H1 (cell line): ENCODE results near the gene MEIOB. TPM values are rescaled to one million over a fixed set of nuclear protein-coding genes. Genes with fewer than 3 reads are reported as not detected.

Experiments
- BCL11A ChIP-seq, 2 experiments: IDR thresholded peaks; one replicate each; pipeline ENCODE4 v1.6.1; 2011; ENCODE audit warnings: low read depth in 2 of 2, low read length in 2 of 2, mild to moderate bottlenecking in 2 of 2
- CEBPB ChIP-seq: IDR thresholded peaks from 2 replicates; pipeline ENCODE4 v1.6.1; 2012; ENCODE audit warnings: low read depth, low read length
- CHD2 ChIP-seq: IDR thresholded peaks from 2 replicates; pipeline ENCODE4 v1.6.1; 2012; ENCODE audit warnings: low read length, improper control_type of control experiment
- polyA plus RNA-seq, 7 experiments: library from polyadenylated mRNA; depleted of rRNA in 3 of 7; stranded (reverse) in 5 of 7; unstranded in 2 of 7; fragments of >200 nt in 5 of 7; fragments of 200-250 nt in 2 of 7; gene quantifications; 1 replicate in 5 of 7; 2 replicates in 1 of 7; 4 replicates in 1 of 7; pipeline versions ENCODE4 v1.2.1 to v1.2.3, GENCODE V29; 2011 to 2013; ENCODE audit warnings: missing spikeins in 2 of 7, mixed read lengths in 2 of 7
- total RNA-seq: library from RNA; stranded (reverse); fragmentation: NEBNext Ultra II Directional; extraction: Animal tissue kit (Norgen Biotek cat#: 25700); gene quantifications from 2 replicates; pipeline ENCODE4 v1.2.1, GENCODE V29; 2021

MEIOB gene
- total and polyA plus RNA-seq, 2 of the 8 experiments (the other 6 are each of a cell fraction or from before 2014, with no cell fraction given) = 0.63 to 1.1 TPM

DNA sequence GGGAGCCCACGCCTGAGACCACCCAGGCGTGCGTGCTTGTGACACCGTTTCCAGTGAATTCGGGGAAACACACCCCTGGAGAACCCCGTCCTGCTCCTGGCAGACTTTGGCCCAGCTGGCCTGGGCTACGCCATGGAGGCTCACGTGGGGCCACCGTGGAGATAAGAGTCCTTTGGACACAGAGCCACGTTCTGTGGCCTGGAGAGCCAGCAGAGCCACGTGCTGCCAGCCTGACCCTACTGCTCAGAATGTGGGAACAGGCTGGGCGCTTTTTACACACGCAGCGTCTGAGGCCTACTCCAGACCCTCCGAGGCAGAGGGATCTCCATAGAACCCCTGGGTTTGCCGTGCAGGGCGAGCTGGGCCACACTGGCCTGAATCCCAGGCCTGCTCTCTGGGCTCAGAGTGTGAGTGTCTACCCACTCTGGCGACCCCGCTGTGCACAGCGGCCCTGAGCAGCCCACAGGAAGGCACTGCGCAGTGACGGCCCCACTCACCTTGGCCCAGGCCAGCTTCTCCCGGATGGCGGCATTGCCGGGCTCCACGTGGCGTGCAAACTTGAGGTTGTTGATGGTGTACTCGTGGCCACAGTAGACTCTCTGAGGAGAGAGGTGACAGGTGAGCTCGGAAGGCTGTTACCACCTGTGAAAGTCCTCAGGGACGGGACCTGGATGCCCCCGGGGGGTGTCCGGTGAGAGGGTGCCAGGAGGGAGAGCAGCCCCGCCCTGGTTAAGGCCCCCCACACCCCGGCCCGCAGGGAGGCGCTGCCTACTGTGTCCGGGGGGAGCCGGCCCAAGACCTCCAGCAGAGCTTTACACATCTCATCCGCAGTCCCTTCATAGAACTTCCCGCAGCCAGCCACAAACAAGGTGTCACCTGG lies 55.3 kb downstream of the MEIOB start (continued):
- TF ChIP-seq BCL11A (IDR thresholded peaks at IDR 0.05; ENCODE audit: low read depth in 2 of 2, low read length in 2 of 2) (no peak), CEBPB (no peak), CHD2 (no peak)
